GM06990 (cell line): ENCODE measurements around the gene SLC9A9.

Source experiments
- DNase-seq: peaks from one replicate; pipeline ENCODE4 v3.0.0-alpha.2; 2011; ENCODE audit not compliant: insufficient read length; ENCODE audit errors: extremely low read depth
- H3K27me3 ChIP-seq: replicated peaks from 2 replicates; pipeline ENCODE4 v1.6.0; 2011; ENCODE audit warnings: low read length; ENCODE audit not compliant: control insufficient read depth, insufficient read depth
- H3K36me3 ChIP-seq: 2 replicates; pipeline ENCODE4 v1.5.1; 2011; ENCODE audit warnings: low read length; ENCODE audit not compliant: control insufficient read depth, insufficient read depth
- H3K4me3 ChIP-seq: replicated peaks from 2 replicates; pipeline ENCODE4 v1.5.1; 2011; ENCODE audit warnings: low read depth, mild to moderate bottlenecking, control low read depth, low read length
- TF ChIP-seq, protein P1 (sequence below): IDR thresholded peaks from 2 replicates; pipeline ENCODE4 v1.5.1; 2011; ENCODE audit warnings: low read length, control low read depth, mild to moderate bottlenecking, inconsistent platforms; ENCODE audit not compliant: insufficient read depth, poor library complexity, severe bottlenecking

Gene SLC9A9

DNA sequence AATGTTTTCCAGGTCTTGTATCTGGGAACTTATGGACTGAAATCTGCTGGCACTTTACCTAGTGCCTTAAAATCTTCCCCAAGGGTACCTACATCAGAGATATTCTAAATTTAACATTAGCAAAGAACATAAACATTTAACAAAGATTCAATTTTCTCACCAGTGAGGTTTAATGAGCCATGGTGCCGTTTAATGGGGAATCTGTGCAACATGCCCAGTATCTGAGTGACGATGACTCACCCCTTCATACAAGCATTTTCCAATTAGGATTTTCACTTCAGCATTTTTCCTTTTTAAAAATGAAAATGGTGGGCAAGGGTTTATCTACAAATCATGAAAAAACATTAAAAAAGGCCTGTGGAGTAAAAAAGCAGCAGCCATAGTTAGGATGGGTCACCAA lies 189.4 kb downstream of the SLC9A9 start:
- H3K36me3 ChIP-seq, result no peaks in the 10 kb centered on the region
- TF ChIP-seq, protein P1, sequence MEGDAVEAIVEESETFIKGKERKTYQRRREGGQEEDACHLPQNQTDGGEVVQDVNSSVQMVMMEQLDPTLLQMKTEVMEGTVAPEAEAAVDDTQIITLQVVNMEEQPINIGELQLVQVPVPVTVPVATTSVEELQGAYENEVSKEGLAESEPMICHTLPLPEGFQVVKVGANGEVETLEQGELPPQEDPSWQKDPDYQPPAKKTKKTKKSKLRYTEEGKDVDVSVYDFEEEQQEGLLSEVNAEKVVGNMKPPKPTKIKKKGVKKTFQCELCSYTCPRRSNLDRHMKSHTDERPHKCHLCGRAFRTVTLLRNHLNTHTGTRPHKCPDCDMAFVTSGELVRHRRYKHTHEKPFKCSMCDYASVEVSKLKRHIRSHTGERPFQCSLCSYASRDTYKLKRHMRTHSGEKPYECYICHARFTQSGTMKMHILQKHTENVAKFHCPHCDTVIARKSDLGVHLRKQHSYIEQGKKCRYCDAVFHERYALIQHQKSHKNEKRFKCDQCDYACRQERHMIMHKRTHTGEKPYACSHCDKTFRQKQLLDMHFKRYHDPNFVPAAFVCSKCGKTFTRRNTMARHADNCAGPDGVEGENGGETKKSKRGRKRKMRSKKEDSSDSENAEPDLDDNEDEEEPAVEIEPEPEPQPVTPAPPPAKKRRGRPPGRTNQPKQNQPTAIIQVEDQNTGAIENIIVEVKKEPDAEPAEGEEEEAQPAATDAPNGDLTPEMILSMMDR, result no peak
- no peaks in the 10 kb centered on the region for H3K27me3 ChIP-seq
- DNase-seq, result no peak
- H3K4me3 ChIP-seq, result no peak overlapping the region

DNA sequence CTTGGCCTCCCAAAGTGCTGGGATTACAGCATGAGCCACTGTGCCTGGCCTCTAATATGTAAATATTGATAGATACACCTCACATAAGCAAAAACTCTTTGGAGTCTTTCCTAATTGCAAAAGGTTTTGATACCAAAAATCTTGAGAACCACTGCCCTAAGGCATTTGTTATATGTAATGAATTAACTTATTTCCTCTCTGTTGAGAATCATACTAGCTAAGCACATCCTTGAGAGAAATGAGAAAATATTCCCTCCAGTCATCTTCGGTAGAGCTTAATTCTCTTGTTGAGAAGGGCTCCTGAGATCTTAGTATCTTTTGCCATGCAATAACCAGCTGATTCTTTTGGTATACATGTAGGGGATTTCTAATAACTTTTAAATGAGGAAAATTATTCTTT lies 190.2 kb downstream of the SLC9A9 start:
- no peak overlapping the region for H3K4me3 ChIP-seq
- DNase-seq, result no peak
- no peaks in the 10 kb centered on the region for H3K36me3 ChIP-seq
- no peaks in the 10 kb centered on the region for H3K27me3 ChIP-seq
- TF ChIP-seq, protein P1, result no peak

DNA sequence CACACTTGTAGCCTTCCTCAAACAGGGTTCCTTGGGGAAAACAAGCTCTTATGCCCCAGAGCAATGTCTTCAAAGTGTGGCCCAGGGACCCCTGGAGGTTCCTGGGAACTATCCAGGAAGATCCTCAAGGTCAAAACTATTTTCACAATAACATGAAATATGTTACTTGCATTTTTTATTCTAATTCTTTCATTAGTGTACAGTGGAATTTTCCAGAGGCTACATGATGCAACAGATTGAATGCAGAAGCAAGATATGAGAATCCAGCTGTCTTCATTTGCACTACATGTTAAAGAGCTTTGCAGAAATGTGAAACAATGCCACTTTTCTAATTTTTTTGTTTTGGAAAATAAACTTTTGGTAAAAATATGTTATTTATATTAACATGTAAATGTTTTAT lies 190.9 kb downstream of the SLC9A9 start:
- TF ChIP-seq, protein P1, result no peak
- no peaks in the 10 kb centered on the region for H3K27me3 ChIP-seq
- H3K36me3 ChIP-seq, result no peaks in the 10 kb centered on the region
- H3K4me3 ChIP-seq, result no peak overlapping the region
- DNase-seq, result no peak

DNA sequence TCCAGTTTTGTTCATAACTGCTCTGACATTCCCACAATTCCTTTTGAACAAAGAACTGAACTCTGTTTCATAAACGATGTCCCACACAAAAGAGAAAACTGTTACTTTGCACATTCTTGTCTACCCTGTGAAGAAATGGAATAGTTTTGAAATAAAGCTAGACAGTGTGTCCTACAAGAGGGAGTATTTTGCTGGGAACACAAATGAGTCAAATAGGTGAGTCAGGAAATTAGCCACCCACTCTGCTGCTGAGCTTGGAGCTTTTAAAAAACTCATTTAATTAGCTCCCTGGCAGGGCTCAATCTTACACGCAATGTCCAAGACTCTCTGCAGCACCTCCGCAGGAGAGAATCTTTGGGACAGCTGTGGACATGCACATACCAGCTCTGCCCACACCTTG lies 193.4 kb downstream of the SLC9A9 start:
- DNase-seq, result no peak
- no peaks in the 10 kb centered on the region for H3K27me3 ChIP-seq
- no peak overlapping the region for H3K4me3 ChIP-seq
- H3K36me3 ChIP-seq, result no peaks in the 10 kb centered on the region
- TF ChIP-seq, protein P1, result no peak

GRCh38 chr3:143653935-143654334 lies 194.3 kb downstream of the SLC9A9 start:
- TF ChIP-seq, protein P1, result no peak
- no peaks in the 10 kb centered on the region for H3K27me3 ChIP-seq
- no peak overlapping the region for H3K4me3 ChIP-seq
- H3K36me3 ChIP-seq, result no peaks in the 10 kb centered on the region
- DNase-seq, result no peak

DNA sequence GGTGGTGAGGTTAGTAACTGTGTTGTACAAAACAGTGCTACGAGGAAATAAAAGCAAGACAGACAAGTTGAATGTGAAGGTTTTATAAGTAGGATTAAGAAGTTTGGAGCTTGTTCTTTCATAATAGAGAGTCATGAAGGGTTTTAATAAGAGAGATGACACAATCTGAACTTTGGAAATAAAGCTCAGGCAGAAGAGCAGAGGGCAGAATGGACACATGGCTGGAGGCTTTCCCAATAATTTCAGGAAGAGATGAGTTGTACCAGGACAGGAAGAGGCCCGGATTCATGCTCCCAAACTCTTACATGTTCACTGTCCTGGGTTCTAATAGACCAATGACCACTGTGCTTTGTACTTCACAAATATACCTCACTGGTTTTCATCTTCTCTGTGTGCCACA lies 194.8 kb downstream of the SLC9A9 start:
- no peak for DNase-seq
- no peaks in the 10 kb centered on the region for H3K36me3 ChIP-seq
- H3K27me3 ChIP-seq, result no peaks in the 10 kb centered on the region
- TF ChIP-seq, protein P1, result no peak
- no peak overlapping the region for H3K4me3 ChIP-seq
